ENCODE measurements around the gene ZFP2. TPM values are rescaled to one million over a fixed set of nuclear protein-coding genes. Genes with fewer than 3 reads are reported as not detected.

ZFP2 gene
- total RNA-seq (2022; extraction: Qiagen RNA extraction; ENCODE audit: low read depth): 0.03 to 0.07 TPM in 2 of 5 replicates, not detected in the others

GRCh38 chr5:178895615-178896571, at the start of gene ZFP2:
ZFP2 (plus strand) TSS chr5:178895913; CDS start chr5:178931314, 35,401 bp downstream.

DNA sequence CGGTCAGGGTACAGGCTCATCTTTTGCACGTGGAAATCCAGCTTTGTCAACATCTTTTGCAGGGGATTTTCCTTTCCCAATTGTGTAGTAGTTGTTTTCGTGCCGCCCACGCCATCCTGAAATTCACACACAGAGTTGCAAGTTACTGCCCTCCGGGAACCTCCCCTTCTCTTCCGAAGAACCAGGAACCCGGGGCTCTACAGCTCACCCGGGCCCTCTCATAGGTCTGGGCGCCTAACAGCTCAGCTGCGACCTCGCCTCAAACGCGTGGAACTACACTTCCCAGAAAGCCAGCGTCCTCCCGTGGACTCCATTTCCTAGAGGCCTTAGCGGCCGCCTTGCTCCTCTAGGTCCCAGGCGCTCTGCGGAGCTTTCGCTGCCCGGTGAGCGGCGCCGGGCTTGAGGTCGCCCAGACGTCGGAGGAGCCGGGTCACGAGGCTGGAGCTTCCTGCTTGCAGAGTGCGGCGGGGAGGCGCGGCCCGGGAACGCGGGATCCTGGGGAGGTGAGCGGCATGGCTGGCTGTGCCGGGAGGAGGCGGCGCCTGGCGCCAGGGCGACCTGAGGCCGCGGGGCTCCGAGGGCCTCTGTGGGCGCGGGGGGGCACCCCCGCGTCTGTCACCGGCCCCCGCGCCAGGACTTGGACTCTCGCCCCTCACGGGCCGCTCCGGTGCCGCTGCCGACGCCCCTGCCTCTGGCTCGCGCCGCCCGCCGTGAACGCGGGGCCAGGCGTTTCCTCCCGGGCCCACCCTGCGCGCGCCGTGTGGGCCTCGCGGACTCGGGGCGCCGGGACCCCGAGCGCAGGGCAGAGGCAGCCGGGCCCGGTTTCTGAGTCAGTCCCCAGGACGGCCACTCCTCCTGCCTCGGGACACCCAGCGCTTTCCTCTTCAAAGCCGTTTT, 35.8 kb upstream of the ZFP2 start, which contains the start of gene ZNF354B:
TSS of gene ZNF354B (plus strand) at position 329 of the 897 bp plus-strand sequence. CDS start 1,095 bp downstream, outside the sequence.

GRCh38 chr5:178940569-178941360, 45.1 kb downstream of the ZFP2 start, which contains the start of gene ZNF454:
ZNF454 (plus strand) TSS chr5:178941198; CDS start chr5:178942792, 1,594 bp downstream.

Other genes with a start within 250 kb of the ZFP2 start
- gene ZNF354A, start 165.3 kb upstream of the ZFP2 start, total RNA-seq (2022; extraction: Qiagen RNA extraction; ENCODE audit: low read depth): 6.5 to 9.3 TPM (median 7.3 TPM) in 5 replicates
- gene ZNF354B, start 36.0 kb upstream of the ZFP2 start, total RNA-seq (2022; extraction: Qiagen RNA extraction; ENCODE audit: low read depth): 3.3 to 5.9 TPM (median 4.6 TPM) in 5 replicates
- gene ZNF454, start 45.3 kb downstream of the ZFP2 start, total RNA-seq (2022; extraction: Qiagen RNA extraction; ENCODE audit: low read depth): not detected in 5 replicates
- gene GRM6, start 99.4 kb downstream of the ZFP2 start, total RNA-seq (2022; extraction: Qiagen RNA extraction; ENCODE audit: low read depth): not detected in 5 replicates
- gene ZNF879, start 127.9 kb downstream of the ZFP2 start, total RNA-seq (2022; extraction: Qiagen RNA extraction; ENCODE audit: low read depth): 0.42 to 0.93 TPM (median 0.57 TPM) in 5 replicates
- gene ZNF354C, start 164.5 kb downstream of the ZFP2 start, total RNA-seq (2022; extraction: Qiagen RNA extraction; ENCODE audit: low read depth): 0.80 to 1.0 TPM (median 0.87 TPM) in 5 replicates